Islet precursor cell (in vitro differentiated cells): ENCODE data around the gene MAPK8IP3.

ENCODE experiments used
- DNase-seq: peaks from one replicate; pipeline ENCODE4 v3.0.0-alpha.2; 2018

Gene MAPK8IP3

GRCh38 chr16:1705688-1706385, at the start of gene MAPK8IP3:
MAPK8IP3 (plus strand) TSS chr16:1706195; CDS start chr16:1706340, 145 bp downstream.
- DNase-seq: peak; percentile 96

GRCh38 chr16:1656808-1657617, 49.0 kb upstream of the MAPK8IP3 start:
- DNase-seq: no peak

- DNase-seq: no peak
These were observed 48.2 kb upstream of the MAPK8IP3 start for GRCh38 chr16:1657841-1658240.

DNA sequence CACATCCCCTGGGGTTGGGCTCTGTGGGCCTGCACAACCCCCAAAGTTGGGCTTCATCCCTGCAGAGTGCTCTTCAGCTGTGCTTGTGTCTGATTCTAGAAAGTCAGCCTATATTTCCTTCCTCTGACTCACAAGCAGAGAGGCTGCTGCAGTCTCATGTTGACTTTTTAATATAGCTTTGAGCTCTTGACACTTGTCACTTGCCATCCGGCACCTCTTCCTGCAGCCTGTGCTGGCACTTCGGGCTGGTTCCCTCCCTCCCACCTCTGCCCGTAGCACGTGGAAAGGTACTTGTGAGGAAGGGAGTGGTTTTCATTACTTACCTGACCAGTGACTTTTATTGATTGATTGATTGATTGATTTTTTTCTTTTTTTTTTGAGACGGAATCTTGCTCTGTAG, 47.0 kb upstream of the MAPK8IP3 start:
- DNase-seq: no peak

- DNase-seq: no peak
These were observed 44.2 kb upstream of the MAPK8IP3 start for GRCh38 chr16:1661826-1662225.

GRCh38 chr16:1662543-1662942, 43.5 kb upstream of the MAPK8IP3 start:
- DNase-seq: no peak

DNA sequence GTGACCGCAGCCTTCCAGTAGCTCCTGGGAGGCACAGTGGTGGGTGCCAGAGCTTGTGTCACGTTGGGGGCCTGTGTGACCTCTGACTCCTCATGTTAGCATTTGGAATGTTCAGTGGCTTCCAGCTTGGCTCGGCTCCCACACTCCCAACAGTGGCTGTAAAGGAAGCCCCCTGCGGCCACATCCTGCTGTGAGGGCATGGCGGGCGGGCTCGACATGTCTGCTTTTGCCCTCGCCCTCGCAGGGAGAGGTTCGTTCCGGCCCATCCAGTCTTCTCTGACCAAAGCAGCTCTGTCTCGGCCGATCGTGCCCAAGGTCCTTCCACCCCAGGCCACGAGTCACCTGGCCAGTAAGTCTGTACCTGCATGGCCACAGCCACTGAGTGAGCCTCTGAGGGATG, 40.2 kb upstream of the MAPK8IP3 start:
- no peak for DNase-seq

DNA sequence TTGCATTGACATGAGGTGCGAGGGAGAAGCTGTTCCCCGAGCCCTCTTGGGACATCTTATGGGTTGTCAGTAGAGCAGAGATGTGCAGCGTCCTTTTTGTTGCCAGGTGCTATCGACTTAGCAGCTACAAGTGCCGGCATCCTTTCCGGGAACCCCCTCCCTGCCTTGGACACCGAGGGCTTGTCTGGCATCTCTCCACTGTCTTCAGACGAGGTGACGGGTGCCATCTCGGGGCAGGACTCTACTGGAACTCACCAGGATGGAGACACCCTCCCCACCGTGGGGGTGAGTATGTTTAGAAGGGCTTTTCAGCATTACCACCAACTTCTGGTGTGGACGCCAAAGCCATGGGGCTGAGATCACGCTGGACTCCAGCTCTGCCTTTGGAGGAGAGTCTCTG, 39.7 kb upstream of the MAPK8IP3 start:
- peak; percentile 42 for DNase-seq

- peak; percentile 52 for DNase-seq
These were observed 38.7 kb upstream of the MAPK8IP3 start for GRCh38 chr16:1667271-1667670.

- peak; percentile 41 for DNase-seq
These were observed 38.1 kb upstream of the MAPK8IP3 start for GRCh38 chr16:1667916-1668315.

GRCh38 chr16:1668612-1669319, 37.2 kb upstream of the MAPK8IP3 start:
- DNase-seq: peak; percentile 43

GRCh38 chr16:1669698-1670097, 36.3 kb upstream of the MAPK8IP3 start:
- DNase-seq: peak; percentile 37

DNA sequence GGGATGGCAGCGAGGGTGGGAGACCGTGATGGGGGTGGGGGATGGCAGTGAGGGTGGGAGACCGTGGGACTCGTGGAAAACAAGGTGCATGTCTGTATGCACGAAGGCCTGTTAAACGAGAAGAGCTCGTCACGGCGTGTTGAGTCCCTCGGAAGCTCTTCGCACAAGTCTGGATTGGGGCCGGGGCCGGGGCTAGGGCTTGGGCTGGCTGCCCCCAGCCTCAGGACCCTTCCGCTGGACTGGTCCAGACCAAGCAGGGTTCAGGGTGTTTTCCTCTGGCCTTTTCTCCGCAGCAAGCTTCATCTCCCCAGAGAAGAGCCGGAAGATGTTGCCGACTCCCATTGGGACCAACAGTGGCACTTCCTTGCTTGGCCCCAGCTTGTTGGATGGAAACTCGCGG, 35.6 kb upstream of the MAPK8IP3 start:
- DNase-seq: no peak

GRCh38 chr16:1670866-1671265, 35.1 kb upstream of the MAPK8IP3 start:
- DNase-seq: no peak

GRCh38 chr16:1673424-1674151, 32.4 kb upstream of the MAPK8IP3 start:
- DNase-seq: peak; percentile 51

GRCh38 chr16:1674306-1674705, 31.7 kb upstream of the MAPK8IP3 start:
- no peak for DNase-seq

GRCh38 chr16:1674751-1675664, 31.0 kb upstream of the MAPK8IP3 start:
- peak; percentile 93 for DNase-seq

DNA sequence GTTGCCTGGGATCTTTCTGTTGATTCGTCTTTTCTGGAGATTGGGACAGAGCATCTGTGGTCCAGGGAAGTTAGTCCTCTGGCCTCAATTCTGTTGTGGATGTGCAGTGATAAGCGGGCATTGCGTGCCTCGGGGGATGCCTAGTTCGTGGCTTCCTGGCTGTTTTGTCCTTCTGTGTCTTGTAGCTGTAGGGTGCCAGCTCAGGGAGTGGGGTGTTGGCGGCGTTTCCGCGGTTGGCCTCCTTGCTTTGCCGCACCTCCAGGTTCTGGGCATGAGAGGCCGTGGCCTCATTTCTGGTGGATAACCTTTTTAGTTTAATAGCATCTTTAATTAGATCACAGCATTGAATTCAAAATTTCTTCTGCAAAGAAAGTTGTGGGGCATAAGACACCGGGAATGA, 29.3 kb upstream of the MAPK8IP3 start:
- DNase-seq: no peak

DNA sequence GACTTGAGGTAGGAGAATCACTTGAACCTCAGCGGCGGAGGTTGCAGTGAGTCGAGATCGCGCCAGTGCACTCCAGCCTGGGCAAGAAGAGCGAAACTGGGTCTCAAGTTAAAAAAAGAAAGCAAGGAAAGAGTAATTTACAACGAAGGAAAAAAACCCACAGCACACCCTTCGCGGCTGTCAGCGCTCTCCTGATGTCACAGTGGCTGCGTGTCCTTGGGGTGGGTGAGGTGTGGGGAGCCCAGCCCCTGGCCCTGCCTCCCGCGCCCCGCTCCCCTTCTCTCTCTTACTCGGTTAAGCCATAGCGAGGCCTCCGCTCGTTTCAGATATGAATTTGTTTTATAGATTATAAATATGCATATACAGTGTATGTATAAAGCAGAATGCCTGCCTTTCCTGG, 28.7 kb upstream of the MAPK8IP3 start:
- no peak for DNase-seq

GRCh38 chr16:1677942-1678499, 28.0 kb upstream of the MAPK8IP3 start, which contains the start of gene JPT2:
JPT2 (plus strand) TSS chr16:1678279; CDS start chr16:1678313, 34 bp downstream.
- peak; percentile 99 for DNase-seq

- no peak for DNase-seq
These were observed 27.4 kb upstream of the MAPK8IP3 start for GRCh38 chr16:1678500-1679098.
